ENCODE results near the gene MS4A3.

The MS4A3 gene

GRCh38 chr11:60078745-60079144 lies 22.3 kb downstream of the MS4A3 start:
- 67% methylated on average over 3 of the region's 4 CpGs for WGBS
- H4K91ac ChIP-seq (ENCODE audit: low read length) = no peak overlapping the region
- H3K18ac ChIP-seq (ENCODE audit: low read depth in 1 of 2, low read length in 2 of 2) = no peak overlapping the region
- no peak overlapping the region for H3K14ac ChIP-seq (ENCODE audit: low read length in 2 of 2)
- DNase-seq = no peak
- H3K4ac ChIP-seq (ENCODE audit: low read depth in 1 of 2, low read length in 2 of 2) = no peak overlapping the region
- no peak overlapping the region for H4K8ac ChIP-seq (ENCODE audit: low read length)
- no peak overlapping the region for H3K9ac ChIP-seq (ENCODE audit: low read length)
- no peak overlapping the region for H2BK120ac ChIP-seq (ENCODE audit: low read depth, low read length)
- no peak overlapping the region for H3K4me2 ChIP-seq (ENCODE audit: low read length, poor library complexity, severe bottlenecking)
- no peak overlapping the region for H2BK5ac ChIP-seq (ENCODE audit: low read depth, low read length, poor library complexity, severe bottlenecking)
- H2BK12ac ChIP-seq (ENCODE audit: low read length in 2 of 2) = no peak overlapping the region
- no peaks in the 10 kb centered on the region for H3K27me3 ChIP-seq (ENCODE audit: control insufficient read depth in 1 of 2, insufficient read depth in 1 of 2, low read length in 2 of 2)
- no peak overlapping the region for H2BK15ac ChIP-seq (ENCODE audit: low read depth, poor library complexity, severe bottlenecking)
- no peak overlapping the region for H3K27ac ChIP-seq (ENCODE audit: low read length, poor library complexity, severe bottlenecking)
- no peak overlapping the region for H3K23ac ChIP-seq (ENCODE audit: low read length in 2 of 2)
- H3K36me3 ChIP-seq (ENCODE audit: control insufficient read depth in 1 of 2, insufficient read depth in 2 of 2, low read depth in 1 of 2, low read length in 2 of 2) = no peaks in the 10 kb centered on the region
- no peaks in the 10 kb centered on the region for H3K4me1 ChIP-seq (ENCODE audit: control insufficient read depth, insufficient read depth, low read depth, low read length)
- no peaks in the 10 kb centered on the region for H3K79me1 ChIP-seq (replicated peaks; ENCODE audit: low read length, poor library complexity, severe bottlenecking)
- H2AK5ac ChIP-seq (ENCODE audit: low read length, severe bottlenecking) = no peak overlapping the region
- no peak overlapping the region for H3K4me3 ChIP-seq (ENCODE audit: insufficient read depth in 1 of 2, low read depth in 1 of 2, low read length in 2 of 2)
- peaks cover 4% of the 10 kb centered on the region for H3K9me3 ChIP-seq (ENCODE audit: control insufficient read depth, low read length)
- no peak overlapping the region for H2AFZ ChIP-seq (ENCODE audit: low read depth, low read length)

DNA sequence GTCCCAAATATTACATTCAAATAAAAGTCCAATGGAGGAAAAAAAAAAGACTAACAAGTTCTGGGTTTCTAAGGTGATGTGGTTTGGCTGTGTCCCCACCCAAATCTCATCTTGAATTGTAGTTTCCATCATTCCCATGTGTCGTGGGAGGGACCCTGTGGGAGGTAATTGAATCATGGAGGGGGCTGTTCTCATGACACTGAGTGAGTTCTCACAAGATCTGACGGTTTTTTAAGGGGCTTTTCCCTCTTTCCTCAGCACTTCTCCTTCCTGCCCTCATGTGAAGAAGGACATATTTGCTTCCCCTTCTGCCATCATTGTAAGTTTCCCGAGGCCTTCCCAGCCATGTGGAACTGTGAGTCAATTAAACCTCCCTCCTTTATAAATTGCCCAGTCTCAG lies 24.1 kb downstream of the MS4A3 start:
- Histone ChIP-seq H2BK12ac (ENCODE audit: low read length in 2 of 2) (no peak overlapping the region), H3K18ac (ENCODE audit: low read depth in 1 of 2, low read length in 2 of 2) (no peak overlapping the region), H3K14ac (ENCODE audit: low read length in 2 of 2) (no peak overlapping the region), H2AK5ac (ENCODE audit: low read length, severe bottlenecking) (no peak overlapping the region), H3K27me3 (ENCODE audit: control insufficient read depth in 1 of 2, insufficient read depth in 1 of 2, low read length in 2 of 2) (no peaks in the 10 kb centered on the region), H3K4ac (ENCODE audit: low read depth in 1 of 2, low read length in 2 of 2) (no peak overlapping the region), H3K4me1 (ENCODE audit: control insufficient read depth, insufficient read depth, low read depth, low read length) (no peaks in the 10 kb centered on the region), H2BK15ac (ENCODE audit: low read depth, poor library complexity, severe bottlenecking) (no peak overlapping the region), H3K36me3 (ENCODE audit: control insufficient read depth in 1 of 2, insufficient read depth in 2 of 2, low read depth in 1 of 2, low read length in 2 of 2) (no peaks in the 10 kb centered on the region), H3K23ac (ENCODE audit: low read length in 2 of 2) (no peak overlapping the region), H3K4me2 (ENCODE audit: low read length, poor library complexity, severe bottlenecking) (no peak overlapping the region), H2BK120ac (ENCODE audit: low read depth, low read length) (no peak overlapping the region), H3K27ac (ENCODE audit: low read length, poor library complexity, severe bottlenecking) (no peak overlapping the region), H4K91ac (ENCODE audit: low read length) (no peak overlapping the region), H3K79me1 (replicated peaks; ENCODE audit: low read length, poor library complexity, severe bottlenecking) (no peaks in the 10 kb centered on the region), H2AFZ (ENCODE audit: low read depth, low read length) (no peak overlapping the region), H3K4me3 (ENCODE audit: insufficient read depth in 1 of 2, low read depth in 1 of 2, low read length in 2 of 2) (no peak overlapping the region), H4K8ac (ENCODE audit: low read length) (no peak overlapping the region), H2BK5ac (ENCODE audit: low read depth, low read length, poor library complexity, severe bottlenecking) (no peak overlapping the region), H3K9me3 (ENCODE audit: control insufficient read depth, low read length) (peaks cover 4% of the 10 kb centered on the region), H3K9ac (ENCODE audit: low read length) (no peak overlapping the region)
- DNase-seq = no peak
- 58% methylated on average over 2 of the region's 3 CpGs for WGBS

DNA sequence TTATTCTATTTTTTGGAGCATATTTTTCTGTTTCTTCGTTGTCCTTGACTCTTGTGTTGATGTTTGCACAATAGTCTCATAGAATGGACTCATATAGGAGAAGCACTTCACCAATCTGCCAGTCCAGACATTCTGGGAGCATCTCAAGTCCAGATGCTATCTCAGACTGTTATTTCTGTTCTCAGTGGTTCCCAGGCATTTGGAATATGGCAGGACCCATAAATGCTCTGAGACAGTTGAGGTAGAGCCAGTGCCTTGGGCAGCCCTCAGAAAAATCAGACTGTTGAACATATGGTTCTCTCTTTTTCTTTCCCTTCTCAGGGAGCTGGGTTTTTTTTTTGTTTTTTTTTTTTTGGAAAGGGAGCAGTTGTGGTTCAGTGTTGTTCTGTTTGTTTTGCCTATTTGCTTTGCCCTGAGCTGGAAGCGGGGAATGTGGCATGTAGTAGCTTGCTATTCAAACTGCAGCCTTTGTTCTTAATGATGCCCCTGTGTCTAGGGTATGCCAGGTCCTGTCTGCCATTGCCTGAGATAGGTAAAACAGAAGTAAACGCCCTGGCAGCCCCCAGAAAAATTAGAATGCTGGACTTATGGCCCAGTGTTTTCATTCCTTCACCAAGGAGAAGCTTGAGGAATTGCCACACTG lies 28.3 kb downstream of the MS4A3 start:
- no peak overlapping the region for H2BK5ac ChIP-seq (ENCODE audit: low read depth, low read length, poor library complexity, severe bottlenecking)
- no peak overlapping the region for H2AK5ac ChIP-seq (ENCODE audit: low read length, severe bottlenecking)
- H3K14ac ChIP-seq (ENCODE audit: low read length in 2 of 2) = no peak overlapping the region
- no peak overlapping the region for H3K4ac ChIP-seq (ENCODE audit: low read depth in 1 of 2, low read length in 2 of 2)
- no peaks in the 10 kb centered on the region for H3K9me3 ChIP-seq (ENCODE audit: control insufficient read depth, low read length)
- H3K9ac ChIP-seq (ENCODE audit: low read length) = no peak overlapping the region
- H3K36me3 ChIP-seq (ENCODE audit: control insufficient read depth in 1 of 2, insufficient read depth in 2 of 2, low read depth in 1 of 2, low read length in 2 of 2) = no peaks in the 10 kb centered on the region
- no peak overlapping the region for H2BK120ac ChIP-seq (ENCODE audit: low read depth, low read length)
- H2BK12ac ChIP-seq (ENCODE audit: low read length in 2 of 2) = no peak overlapping the region
- H4K8ac ChIP-seq (ENCODE audit: low read length) = no peak overlapping the region
- no peak overlapping the region for H2BK15ac ChIP-seq (ENCODE audit: low read depth, poor library complexity, severe bottlenecking)
- H4K91ac ChIP-seq (ENCODE audit: low read length) = no peak overlapping the region
- no peak overlapping the region for H3K4me3 ChIP-seq (ENCODE audit: insufficient read depth in 1 of 2, low read depth in 1 of 2, low read length in 2 of 2)
- H3K79me1 ChIP-seq (replicated peaks; ENCODE audit: low read length, poor library complexity, severe bottlenecking) = no peaks in the 10 kb centered on the region
- H3K27ac ChIP-seq (ENCODE audit: low read length, poor library complexity, severe bottlenecking) = no peak overlapping the region
- H3K23ac ChIP-seq (ENCODE audit: low read length in 2 of 2) = no peak overlapping the region
- no peak for DNase-seq
- no peak overlapping the region for H3K18ac ChIP-seq (ENCODE audit: low read depth in 1 of 2, low read length in 2 of 2)
- H3K4me2 ChIP-seq (ENCODE audit: low read length, poor library complexity, severe bottlenecking) = no peak overlapping the region
- H2AFZ ChIP-seq (ENCODE audit: low read depth, low read length) = no peak overlapping the region
- no peaks in the 10 kb centered on the region for H3K27me3 ChIP-seq (ENCODE audit: control insufficient read depth in 1 of 2, insufficient read depth in 1 of 2, low read length in 2 of 2)
- no peaks in the 10 kb centered on the region for H3K4me1 ChIP-seq (ENCODE audit: control insufficient read depth, insufficient read depth, low read depth, low read length)
- WGBS = 72% methylated on average over 3 of the region's 3 CpGs

DNA sequence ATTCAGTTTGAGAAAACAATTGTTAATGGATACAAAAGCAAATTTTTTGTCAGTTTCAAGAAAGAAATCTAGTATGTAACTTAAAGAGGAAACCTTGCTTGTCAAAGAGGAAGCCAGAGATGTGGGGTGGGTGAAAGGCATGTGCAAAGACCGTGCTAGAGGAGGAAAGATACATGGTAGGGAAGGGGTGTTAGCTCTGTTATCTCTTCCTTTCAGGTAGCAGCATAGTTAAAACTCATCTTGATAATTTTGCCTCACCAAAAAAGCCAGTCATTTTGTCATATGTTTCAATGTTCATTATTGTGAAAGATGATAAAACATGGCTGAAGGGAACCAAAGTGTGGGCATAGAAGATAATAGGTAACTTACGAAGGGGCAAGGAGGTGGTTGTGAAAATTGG lies 29.4 kb downstream of the MS4A3 start:
- H4K91ac ChIP-seq (ENCODE audit: low read length) = no peak overlapping the region
- H3K9ac ChIP-seq (ENCODE audit: low read length) = no peak overlapping the region
- no peaks in the 10 kb centered on the region for H3K79me1 ChIP-seq (replicated peaks; ENCODE audit: low read length, poor library complexity, severe bottlenecking)
- H3K27ac ChIP-seq (ENCODE audit: low read length, poor library complexity, severe bottlenecking) = no peak overlapping the region
- H2BK120ac ChIP-seq (ENCODE audit: low read depth, low read length) = no peak overlapping the region
- no peak overlapping the region for H3K14ac ChIP-seq (ENCODE audit: low read length in 2 of 2)
- H3K23ac ChIP-seq (ENCODE audit: low read length in 2 of 2) = no peak overlapping the region
- H2AK5ac ChIP-seq (ENCODE audit: low read length, severe bottlenecking) = no peak overlapping the region
- no peak overlapping the region for H3K4ac ChIP-seq (ENCODE audit: low read depth in 1 of 2, low read length in 2 of 2)
- H3K27me3 ChIP-seq (ENCODE audit: control insufficient read depth in 1 of 2, insufficient read depth in 1 of 2, low read length in 2 of 2) = no peaks in the 10 kb centered on the region
- no peak overlapping the region for H3K4me3 ChIP-seq (ENCODE audit: insufficient read depth in 1 of 2, low read depth in 1 of 2, low read length in 2 of 2)
- no peak overlapping the region for H4K8ac ChIP-seq (ENCODE audit: low read length)
- no peak for DNase-seq
- no peaks in the 10 kb centered on the region for H3K9me3 ChIP-seq (ENCODE audit: control insufficient read depth, low read length)
- H3K4me1 ChIP-seq (ENCODE audit: control insufficient read depth, insufficient read depth, low read depth, low read length) = no peaks in the 10 kb centered on the region
- WGBS = 49% methylated on average over 2 of the region's 2 CpGs
- H2BK5ac ChIP-seq (ENCODE audit: low read depth, low read length, poor library complexity, severe bottlenecking) = no peak overlapping the region
- H2BK15ac ChIP-seq (ENCODE audit: low read depth, poor library complexity, severe bottlenecking) = no peak overlapping the region
- no peak overlapping the region for H3K4me2 ChIP-seq (ENCODE audit: low read length, poor library complexity, severe bottlenecking)
- H2AFZ ChIP-seq (ENCODE audit: low read depth, low read length) = no peak overlapping the region
- no peak overlapping the region for H2BK12ac ChIP-seq (ENCODE audit: low read length in 2 of 2)
- H3K18ac ChIP-seq (ENCODE audit: low read depth in 1 of 2, low read length in 2 of 2) = no peak overlapping the region
- H3K36me3 ChIP-seq (ENCODE audit: control insufficient read depth in 1 of 2, insufficient read depth in 2 of 2, low read depth in 1 of 2, low read length in 2 of 2) = no peaks in the 10 kb centered on the region
